ENCODE results near the gene NTM.

- TF ChIP-seq PREB (CRISPR knock-in tag; IDR thresholded peaks at IDR 0.05; ENCODE audit: borderline replicate concordance), result no peak
- TF ChIP-seq, protein P1, sequence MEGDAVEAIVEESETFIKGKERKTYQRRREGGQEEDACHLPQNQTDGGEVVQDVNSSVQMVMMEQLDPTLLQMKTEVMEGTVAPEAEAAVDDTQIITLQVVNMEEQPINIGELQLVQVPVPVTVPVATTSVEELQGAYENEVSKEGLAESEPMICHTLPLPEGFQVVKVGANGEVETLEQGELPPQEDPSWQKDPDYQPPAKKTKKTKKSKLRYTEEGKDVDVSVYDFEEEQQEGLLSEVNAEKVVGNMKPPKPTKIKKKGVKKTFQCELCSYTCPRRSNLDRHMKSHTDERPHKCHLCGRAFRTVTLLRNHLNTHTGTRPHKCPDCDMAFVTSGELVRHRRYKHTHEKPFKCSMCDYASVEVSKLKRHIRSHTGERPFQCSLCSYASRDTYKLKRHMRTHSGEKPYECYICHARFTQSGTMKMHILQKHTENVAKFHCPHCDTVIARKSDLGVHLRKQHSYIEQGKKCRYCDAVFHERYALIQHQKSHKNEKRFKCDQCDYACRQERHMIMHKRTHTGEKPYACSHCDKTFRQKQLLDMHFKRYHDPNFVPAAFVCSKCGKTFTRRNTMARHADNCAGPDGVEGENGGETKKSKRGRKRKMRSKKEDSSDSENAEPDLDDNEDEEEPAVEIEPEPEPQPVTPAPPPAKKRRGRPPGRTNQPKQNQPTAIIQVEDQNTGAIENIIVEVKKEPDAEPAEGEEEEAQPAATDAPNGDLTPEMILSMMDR (IDR thresholded peaks at IDR 0.05), result no peak
These were observed 777.0 kb downstream of the NTM start for GRCh38 chr11:132147464-132147863.
